Stimulated activated CD4-positive, alpha-beta T cell treated with anti-CD3 and anti-CD28 coated beads, Interleukin-12 subunit alpha, Interleukin-12 subunit beta, amount 100 ng/mL, for 48 hours (primary cell): Measurements from ENCODE around the gene ECSIT.

Experiments
- DNase-seq, 3 donors: peaks; one replicate each; pipeline ENCODE4 v3.0.0-alpha.2; 2020; ENCODE audit warnings: low read depth in 2 of 3, low spot score in 1 of 3

ECSIT gene

DNA sequence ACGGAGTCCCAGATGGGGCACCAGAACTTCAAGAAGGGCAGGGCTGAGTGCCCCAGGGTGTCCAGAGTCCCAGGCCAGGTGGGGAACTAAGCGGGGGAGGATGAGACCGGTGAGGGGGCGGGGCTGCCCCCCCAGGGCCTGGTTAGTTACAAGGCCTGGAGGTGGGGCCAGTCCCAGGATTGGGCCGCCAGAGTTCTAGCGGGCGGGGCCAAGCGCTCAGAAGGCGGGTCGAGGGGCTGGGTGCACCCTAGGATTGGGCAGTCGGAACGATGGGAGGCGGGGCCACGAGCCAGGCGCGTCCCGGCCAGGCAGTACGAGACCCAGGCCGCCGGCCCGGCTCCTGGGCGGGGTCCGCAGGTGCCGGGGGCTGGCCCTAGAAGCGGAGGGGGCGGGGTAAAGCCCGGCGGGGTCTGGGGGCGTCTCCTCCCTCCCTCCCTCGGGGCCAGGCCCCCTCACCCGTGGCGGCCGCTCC, 23.9 kb downstream of the ECSIT start:
- peak; percentile 94 to 98 (median 96) for DNase-seq

- DNase-seq: no peak
These were observed 24.4 kb downstream of the ECSIT start for GRCh38 chr19:11504502-11505031.

GRCh38 chr19:11499890-11500420, 29.0 kb downstream of the ECSIT start:
- no peak for DNase-seq

- DNase-seq: no peak
These were observed 29.7 kb downstream of the ECSIT start for GRCh38 chr19:11499220-11499726.

DNA sequence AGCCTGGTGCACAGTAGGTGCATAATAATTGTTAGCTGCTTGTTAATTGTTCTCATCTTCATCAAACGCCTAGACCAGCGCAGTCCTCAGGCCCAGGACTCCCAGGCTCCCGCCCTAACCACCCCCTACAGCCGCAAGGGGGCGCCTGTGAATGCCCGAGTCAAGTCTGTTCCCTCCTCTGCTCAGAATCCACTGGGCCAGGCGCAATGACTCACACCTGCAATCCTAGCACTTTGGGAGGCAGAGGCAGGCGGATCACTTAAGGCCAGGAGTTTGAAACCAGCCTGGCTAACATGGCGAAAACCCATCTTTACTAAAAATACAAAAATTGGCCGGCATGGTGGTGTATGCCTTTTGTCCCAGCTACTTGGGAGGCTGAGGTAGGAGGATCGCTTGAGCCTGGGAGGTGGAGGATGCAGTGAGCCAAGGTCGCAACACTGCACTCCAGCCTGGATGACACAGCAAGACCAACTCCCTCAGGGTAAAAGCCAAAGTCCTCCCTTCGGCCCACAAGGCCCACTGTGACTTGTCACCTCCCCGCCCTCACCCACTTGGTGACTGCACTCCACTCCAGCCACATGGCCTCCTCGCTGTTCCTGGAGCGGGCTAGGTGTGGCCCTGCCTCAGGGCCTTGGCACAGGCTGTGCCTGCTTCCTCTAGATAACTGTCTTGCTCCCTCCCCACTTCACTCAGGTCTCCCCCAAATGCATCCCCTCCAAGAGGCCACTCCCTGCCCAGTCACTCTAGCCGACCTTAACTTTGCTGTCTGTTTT, 32.4 kb downstream of the ECSIT start:
- peak; percentile 54 to 56 (median 54) for DNase-seq

DNA sequence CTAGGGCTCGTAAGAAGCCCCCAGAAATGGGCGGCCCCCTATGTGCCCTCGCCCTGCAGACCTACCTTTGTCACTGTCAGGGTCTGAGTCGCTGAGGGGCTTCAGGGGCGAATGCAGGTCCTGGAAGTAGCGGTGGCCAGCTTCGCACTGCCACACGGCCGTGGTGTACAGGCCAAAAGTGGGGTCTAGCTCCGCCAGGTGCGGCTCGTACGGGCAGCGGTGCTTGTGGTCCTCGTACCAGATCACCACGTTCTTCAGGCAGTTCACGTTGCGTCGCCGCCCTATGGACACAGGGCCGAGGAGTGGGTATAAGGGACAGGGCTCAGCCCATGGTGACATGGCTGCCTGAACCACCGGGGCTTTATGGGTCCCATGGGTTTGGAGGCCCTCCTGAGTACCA, 33.0 kb downstream of the ECSIT start:
- DNase-seq: no peak

GRCh38 chr19:11495481-11495880, 33.5 kb downstream of the ECSIT start:
- DNase-seq: no peak

DNA sequence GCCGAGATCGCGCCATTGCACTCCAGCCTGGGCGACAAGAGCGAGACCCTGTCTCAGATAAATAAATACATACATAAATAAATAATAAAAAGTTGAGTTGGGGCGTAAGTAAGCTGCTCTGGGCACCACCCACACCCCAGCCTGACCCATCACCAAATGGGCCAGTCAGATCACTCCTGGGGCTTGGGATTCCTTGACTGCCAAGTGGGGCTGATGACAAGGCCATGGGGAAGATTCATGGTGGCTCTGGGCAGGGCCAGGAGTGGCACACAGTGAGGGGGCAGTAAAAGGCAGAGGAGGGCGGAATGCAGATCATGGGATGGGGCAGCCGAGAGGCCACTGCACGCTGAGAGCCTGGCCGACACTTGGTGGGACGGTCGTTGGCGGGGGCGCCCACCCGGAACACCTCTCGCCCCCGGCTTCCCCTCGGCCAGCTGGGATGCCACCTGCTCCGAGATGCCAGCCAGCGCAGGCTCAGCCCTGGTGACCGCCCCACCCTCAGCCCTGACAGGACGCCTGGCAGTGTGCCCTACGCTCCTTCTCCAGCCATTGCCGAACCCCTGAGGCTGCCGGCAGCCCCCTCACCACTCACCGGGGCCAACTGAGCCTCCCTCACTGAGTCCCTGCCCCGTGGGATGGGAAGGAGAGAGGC, 34.2 kb downstream of the ECSIT start:
- no peak for DNase-seq

DNA sequence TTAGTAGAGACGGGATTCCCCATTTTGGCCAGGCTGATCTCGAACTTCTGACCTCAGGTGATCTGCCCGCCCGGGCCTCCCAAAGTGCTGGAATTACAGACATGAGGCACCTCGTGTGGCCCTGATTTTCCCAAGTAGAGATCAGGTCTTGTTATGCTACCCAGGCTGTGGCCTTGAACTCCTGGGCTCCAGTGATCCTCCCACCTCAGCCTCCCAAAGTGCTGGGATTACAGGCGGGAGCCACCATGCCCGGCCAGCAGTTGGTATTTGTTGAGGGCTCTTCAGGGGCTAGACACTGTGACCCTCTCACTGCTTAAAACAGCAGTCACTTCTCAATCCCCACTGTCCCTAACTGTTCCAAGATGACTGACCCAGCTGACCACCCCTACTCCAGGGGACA, 39.6 kb downstream of the ECSIT start:
- DNase-seq: no peak

DNA sequence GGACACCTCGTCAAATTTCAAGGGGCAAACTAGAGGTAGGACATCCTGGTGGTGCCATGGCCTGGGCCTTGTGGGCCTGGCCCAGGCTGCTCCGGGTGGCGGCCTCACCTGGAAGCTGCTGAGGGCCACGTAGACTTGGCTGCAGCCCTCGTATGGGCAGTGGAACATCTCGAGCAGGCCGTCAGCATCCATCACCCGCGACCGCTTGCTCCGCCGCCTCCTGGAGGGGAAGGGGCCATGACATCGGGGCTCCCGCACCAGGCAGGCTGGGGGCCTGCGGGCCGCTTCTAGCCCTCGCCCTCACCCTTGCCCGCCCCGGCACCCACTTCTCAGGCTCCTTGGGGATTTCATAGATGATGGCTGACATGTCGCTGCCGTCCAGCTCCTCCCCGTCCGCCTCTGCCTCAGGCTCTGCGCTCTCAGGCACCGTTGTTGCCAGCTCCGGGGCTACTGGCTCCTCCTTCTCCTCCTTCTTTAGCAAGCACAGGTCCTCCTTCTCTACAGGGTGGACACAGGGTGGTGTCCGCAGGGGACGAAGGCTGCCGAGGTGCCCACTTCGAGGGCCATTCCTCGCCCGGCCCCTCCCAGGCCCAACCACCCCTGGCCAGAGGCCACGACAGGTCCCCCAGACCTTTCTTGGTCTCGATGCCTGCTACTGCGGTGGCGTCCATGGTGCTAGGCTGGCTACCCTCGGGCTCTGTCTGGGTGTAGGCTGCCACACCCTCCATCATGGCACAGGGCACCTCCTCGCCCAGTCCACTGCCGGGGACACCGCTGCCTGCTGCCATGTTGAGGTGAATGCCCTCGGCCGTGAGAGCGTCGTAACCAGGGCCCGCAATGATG, 42.1 kb downstream of the ECSIT start:
- no peak for DNase-seq

- DNase-seq: no peak
These were observed 43.6 kb downstream of the ECSIT start for GRCh38 chr19:11485245-11485837.

DNA sequence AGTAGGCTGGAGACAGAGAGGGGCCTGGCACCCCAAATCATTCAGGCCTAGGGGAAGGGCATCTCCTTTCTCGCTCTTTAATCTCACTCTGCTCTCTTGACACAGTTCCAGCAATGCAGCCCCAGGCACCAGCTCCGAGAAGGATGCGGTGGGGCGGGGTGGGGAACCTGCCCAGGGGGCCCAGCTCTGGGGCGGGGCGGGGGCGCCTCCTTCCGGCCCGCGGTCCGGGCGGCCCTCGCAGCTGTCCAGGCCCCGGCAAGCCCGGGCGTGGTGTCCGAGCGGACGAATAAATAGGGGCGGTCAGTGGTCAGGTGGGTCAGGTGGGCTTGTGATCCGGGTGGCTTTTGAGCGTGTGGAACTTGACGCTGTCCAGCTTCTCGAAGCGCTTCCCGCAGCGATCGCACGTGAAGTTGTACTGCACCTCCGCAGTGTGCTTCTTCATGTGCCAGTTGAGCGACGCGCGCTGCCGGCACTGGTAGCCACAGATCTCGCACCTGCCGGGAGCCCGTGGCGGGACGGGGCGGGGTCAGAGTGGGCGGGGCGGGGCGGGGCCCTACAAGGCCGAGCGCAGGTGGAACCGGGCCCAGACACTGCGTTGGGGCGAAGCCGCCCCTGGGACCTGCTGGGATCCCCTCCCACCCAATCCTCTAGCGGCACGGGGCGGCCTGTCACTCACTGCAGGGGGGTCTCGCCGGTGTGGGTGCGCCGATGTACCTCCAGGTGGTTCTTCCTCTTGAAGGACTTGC, 45.4 kb downstream of the ECSIT start:
- no peak for DNase-seq

- DNase-seq: peak; percentile 77 to 84 (median 80)
These were observed 46.4 kb downstream of the ECSIT start for GRCh38 chr19:11482384-11483050.

- peak; percentile 69 to 82 (median 75) for DNase-seq
These were observed 47.2 kb downstream of the ECSIT start for GRCh38 chr19:11481534-11482383.

DNA sequence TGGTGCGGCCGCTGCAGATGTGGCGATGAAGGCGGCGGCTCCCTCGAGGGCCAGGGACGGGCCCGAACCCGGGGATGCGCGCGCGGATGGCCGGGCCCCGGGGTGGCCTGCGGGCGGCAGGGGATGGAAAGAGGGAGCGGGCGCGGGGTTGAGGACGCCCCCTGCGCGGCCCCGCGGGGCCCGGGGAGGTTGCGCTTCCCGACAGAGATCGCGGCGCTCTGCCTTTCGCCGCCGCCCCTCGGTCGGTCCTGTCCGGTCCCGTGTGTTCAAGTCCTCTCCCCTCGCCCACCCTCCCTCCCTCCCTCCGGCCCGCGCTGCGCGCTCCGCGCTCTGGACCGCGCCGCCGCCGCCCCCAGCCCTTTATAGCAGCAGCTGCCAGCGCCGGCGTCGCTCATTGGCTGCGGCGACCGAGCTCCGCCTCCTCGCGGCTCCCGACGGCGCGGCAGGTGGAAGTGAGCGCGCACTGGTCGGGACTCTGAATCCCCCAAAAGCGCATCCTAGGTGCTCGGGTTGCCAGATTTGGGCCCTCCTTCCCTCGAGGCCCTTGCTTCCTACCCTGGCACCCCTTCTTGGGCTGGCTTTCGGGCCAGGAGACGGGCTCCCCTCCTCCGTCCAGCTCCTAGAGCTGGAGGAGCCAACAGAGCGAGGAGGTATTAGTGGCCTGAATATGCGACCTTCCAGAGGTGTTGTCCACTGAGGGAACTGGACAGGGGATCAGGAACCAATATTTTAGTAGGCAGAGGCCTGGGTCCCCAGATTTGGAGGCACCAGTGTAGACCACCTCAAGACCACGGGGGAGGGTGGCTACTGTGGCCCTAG, 48.0 kb downstream of the ECSIT start, which contains the start of gene ELAVL3:
TSS of gene ELAVL3 (minus strand) at position 332 of the 819 bp plus-strand sequence. CDS start 438 bp downstream, outside the sequence.
- DNase-seq: no peak

DNA sequence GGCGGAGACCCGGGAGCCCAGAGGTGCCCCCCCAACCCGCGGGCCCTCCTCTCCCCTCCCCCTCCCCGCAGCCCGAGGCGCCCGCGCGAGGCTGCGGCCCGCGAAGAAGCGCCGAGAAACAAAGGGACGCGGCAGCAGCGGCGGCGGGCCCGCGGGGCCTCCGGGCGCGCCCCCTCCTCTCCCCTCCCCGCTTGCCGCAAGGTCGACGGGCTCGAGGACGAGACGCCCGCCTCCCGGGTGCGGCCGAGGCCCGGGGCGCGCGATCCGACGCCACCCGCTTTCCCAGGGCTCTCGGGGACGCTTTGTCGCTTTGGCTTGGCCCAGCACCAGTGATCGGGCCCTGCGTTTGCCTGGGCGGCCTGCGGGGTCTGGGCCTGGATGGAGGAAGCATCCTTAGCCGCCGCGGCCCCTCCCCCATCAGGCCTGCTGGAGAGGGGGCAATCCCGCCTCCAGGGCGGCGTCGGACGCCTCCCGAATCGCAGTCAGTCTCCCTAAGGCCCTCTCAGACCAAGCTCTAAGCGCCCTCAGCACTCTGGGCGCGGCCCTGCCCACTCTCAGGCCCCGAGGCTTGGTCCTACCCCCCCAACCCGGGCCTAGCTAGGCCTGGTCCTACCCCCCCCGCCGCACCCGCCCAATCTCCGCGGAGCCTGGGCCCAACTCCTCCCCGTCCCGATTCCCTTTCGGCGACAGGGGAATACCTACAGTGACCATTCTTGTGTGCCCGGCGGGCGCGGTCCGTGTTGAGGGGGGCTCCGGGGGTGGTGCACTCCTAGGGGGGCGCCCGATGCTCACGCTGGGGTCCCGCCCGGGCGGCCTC, 48.8 kb downstream of the ECSIT start:
- no peak for DNase-seq
